ENCODE data around the gene IFI44L. TPM values are rescaled to one million over a fixed set of nuclear protein-coding genes. Genes with fewer than 3 reads are reported as not detected.

Gene IFI44L
- polyA plus RNA-seq, 1 donor from 2014 or later = 0.10 TPM

GRCh38 chr1:78691995-78692747, 71.9 kb downstream of the IFI44L start:
- TF ChIP-seq REST (IDR thresholded peaks at IDR 0.05; ENCODE audit: borderline replicate concordance) (no peak), CTCF (IDR thresholded peaks at IDR 0.05; ENCODE audit: poor library complexity, severe bottlenecking) (no peak), MXI1 (conservative IDR thresholded peaks at IDR 0.05; ENCODE audit: poor library complexity, severe bottlenecking) (no peak), EP300 (conservative IDR thresholded peaks at IDR 0.05; ENCODE audit: poor library complexity, severe bottlenecking) (no peak), TAF1 (IDR thresholded peaks at IDR 0.05; ENCODE audit: low read depth) (no peak), SMC3 (conservative IDR thresholded peaks at IDR 0.05; ENCODE audit: poor library complexity) (no peak), RAD21 (conservative IDR thresholded peaks at IDR 0.05) (no peak), EZH2 (IDR thresholded peaks at IDR 0.05; ENCODE audit: borderline replicate concordance, insufficient read depth, low read length, poor library complexity, severe bottlenecking) (no peak)
- Histone ChIP-seq H3K27ac (ENCODE audit: low read length) (no peak overlapping the region), H3F3A (ENCODE audit: insufficient read depth, low read length, poor library complexity, severe bottlenecking) (no peaks in the 10 kb centered on the region), H3K79me2 (replicated peaks; ENCODE audit: insufficient read depth, low read length) (no peaks in the 10 kb centered on the region), H4K20me1 (ENCODE audit: insufficient read depth) (no peaks in the 10 kb centered on the region), H3K9me3 (ENCODE audit: low read length) (no peaks in the 10 kb centered on the region), H3K4me2 (ENCODE audit: low read length) (no peak overlapping the region), H2AFZ (ENCODE audit: low read depth, low read length) (no peak overlapping the region), H3K27me3 (ENCODE audit: insufficient read depth, low read depth, low read length) (no peaks in the 10 kb centered on the region), H3K4me3 (ENCODE audit: low read length) (no peak overlapping the region), H3K9ac (ENCODE audit: low read length) (no peak overlapping the region), H3K9me2 (ENCODE audit: insufficient read depth, low read length) (no peaks in the 10 kb centered on the region), H3K36me3 (ENCODE audit: insufficient read depth, low read length) (no peaks in the 10 kb centered on the region)

Other genes starting within 250 kb of the IFI44L start
- gene PTGFR, start 129.5 kb upstream of the IFI44L start, polyA plus RNA-seq = 0.54 TPM in 2 replicates
- not detected in 2 replicates for gene IFI44, start 29.4 kb downstream of the IFI44L start, polyA plus RNA-seq